A673 (cell line): Measurements from ENCODE around the gene CDH7.

Source experiments
- CTCF ChIP-seq: fragments of 300-800, 200-600 bp; sonication (generic); conservative IDR thresholded peaks from 2 replicates; pipeline ENCODE4 v1.5.1; 2017; ENCODE audit warnings: low read depth, mild to moderate bottlenecking, antibody characterized with exemption, low read length, moderate library complexity, mixed read lengths
- EZH2 ChIP-seq: fragments of 200-600 bp; sonication (generic); IDR thresholded peaks from 2 replicates; pipeline ENCODE4 v1.6.1; 2017; ENCODE audit warnings: borderline replicate concordance, low read depth, mild to moderate bottlenecking, mixed read lengths, antibody characterized with exemption, low read length; ENCODE audit not compliant: poor library complexity, severe bottlenecking

DNA sequence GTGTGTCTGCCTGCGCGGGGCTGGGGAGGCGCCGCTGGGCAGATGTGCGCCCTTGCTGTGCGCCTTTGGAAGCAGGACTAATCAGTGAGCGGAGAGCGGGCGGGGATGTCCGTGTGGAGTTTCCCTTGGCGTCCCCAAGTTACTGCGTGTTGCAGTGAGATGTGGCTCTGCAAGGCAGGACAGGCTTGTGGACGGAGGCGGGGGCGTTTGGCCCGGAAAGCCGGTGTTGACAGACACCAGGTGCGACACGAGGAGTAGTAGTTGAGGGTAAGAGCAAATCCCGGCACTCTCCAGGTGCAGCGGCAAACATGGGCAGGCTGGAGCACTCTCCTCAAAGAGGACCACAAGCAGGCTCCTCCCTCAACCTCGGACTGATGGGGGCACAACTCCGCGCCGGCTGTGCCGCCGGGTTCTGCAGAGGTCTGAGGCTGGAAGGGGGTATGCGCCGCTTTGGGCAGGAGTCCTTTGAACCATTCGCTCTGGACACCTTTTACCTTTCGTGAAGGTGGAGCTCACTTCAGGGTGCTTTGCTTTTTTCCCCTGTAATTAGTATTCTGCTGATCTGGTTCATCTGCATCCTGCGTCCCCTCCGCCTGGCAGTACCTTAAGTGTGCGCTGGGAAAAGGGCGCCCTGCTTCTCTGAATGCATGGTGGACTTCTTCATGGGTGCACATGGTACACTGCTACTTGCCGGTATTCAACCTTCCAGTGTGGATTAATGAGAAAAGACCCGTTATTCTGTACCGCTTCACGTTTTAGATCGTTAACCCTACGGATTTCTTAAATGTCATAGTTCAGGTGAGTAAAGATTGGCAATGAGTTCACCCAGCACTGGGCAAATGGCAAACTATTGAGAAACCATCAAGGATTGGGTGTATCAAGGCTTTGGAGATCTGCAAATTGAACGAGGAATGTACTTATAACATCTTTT, 608 bp downstream of the CDH7 start:
- no peak for TF ChIP-seq CTCF
- no peak for TF ChIP-seq EZH2
